Activated T-cell treated with anti-CD3 and anti-CD28 coated beads for 24 hours (primary cell): Measurements from ENCODE around the gene ENPP7.
"Not testable (repeated sequence)": the region's sequence is repeated elsewhere in the genome, so short reads cannot be mapped to it uniquely, and the experiment has no call there.

Experiments used
- DNase-seq: peaks from one replicate; pipeline ENCODE4 v3.0.0-alpha.2; 2020; ENCODE audit warnings: low read depth

The ENPP7 gene

DNA sequence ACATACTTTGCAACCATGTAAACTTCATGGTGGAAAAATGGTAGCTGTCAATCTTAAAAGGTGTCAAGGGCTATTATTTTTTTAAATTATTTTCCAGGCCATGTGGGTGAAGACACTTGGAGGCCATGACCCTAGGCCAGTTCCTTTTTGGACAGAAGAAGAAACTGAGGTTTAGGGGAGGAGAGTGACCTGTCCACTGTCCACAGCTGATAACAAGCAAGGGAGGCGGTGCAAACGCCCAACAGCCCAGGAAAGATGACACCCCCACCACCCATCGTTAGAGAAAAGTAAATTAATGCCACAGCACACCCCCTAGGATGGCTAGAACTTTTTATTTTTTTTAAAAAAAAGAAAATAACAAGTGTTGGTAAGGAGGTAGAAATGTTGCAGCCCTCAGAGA lies 19.2 kb downstream of the ENPP7 start:
- no peak for DNase-seq

DNA sequence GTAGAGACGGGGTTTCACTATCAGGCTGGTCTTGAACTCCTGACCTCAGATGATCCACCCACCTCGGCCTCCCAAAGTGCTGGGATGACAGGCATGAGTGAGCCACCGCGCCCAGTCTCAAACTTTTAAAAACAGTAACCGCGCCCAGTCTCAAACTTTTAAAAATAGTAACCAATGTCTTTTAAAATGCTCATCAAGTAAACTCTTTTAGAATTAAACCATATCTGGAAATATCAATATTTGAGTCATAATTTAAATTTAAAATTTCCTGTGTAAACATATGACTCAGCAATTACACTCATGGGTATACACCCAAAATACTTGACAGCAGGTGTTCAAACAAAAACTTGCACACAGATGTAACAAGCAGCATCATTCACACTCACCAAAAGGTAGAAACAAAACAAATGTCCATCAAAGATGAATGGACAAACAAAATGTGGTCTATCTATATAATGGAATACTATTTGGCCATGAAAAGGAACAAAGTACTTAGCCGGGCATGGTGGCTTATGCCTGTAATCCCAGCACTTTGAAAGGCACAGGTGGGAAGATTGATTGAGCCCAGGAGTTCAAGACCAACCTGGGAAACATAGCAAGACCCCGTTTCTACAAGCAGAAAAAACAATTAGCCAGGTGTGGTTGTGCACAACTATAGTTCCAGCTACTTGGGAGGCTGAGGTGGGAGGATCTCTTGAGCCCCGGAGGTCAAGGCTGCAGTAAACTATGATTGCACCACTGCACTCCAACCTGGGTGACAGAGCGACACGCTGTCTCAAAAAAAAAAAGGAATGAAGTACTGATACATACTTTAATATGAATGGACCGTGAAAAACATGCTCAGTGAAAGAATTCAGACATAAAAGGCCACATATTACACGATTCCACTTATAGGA lies 20.2 kb downstream of the ENPP7 start:
- no peak for DNase-seq

DNA sequence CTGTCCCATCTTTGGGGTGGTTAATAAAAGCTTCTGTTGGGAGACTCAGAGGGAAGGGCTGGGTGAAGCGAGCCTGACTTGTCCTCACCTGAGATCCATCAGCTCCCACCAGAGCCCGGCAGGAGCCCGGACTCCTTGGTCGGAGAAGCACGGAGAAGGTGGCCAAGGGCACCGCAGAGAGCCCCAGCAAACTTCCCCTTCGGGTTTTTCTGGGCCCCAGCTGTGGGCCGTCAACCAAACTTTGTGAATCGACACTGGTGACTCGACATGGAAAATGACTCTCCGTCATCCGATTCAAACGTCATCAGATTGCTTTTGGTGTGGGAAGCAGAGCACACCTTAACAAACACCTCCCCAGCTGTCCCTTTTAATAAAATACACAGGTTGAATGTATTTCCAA lies 21.4 kb downstream of the ENPP7 start:
- peak; percentile 28 for DNase-seq

GRCh38 chr17:79754370-79754769 lies 23.6 kb downstream of the ENPP7 start:
- DNase-seq = no peak

- DNase-seq = not testable (repeated sequence)
Measured at GRCh38 chr17:79754903-79755302, 24.2 kb downstream of the ENPP7 start.

DNA sequence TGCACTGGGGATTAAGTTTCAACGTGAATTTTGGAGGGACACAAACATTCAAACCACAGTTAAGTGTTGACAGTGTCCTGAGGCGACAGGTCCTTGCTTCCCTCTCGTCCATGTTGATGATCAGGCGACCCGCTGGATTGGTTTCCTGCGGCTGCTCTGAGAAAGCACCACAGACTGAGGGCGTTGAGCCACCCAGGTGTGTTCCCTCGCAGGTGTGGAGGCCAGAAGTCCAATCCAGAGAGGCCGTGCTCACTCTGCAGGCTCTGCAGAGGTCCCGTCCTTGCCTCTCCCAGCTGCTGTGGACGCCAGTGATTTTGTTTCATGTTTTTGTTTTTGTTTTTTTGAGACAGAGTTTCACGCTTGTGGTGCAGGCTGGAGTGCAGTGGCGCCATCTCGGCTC lies 24.8 kb downstream of the ENPP7 start:
- no peak for DNase-seq

DNA sequence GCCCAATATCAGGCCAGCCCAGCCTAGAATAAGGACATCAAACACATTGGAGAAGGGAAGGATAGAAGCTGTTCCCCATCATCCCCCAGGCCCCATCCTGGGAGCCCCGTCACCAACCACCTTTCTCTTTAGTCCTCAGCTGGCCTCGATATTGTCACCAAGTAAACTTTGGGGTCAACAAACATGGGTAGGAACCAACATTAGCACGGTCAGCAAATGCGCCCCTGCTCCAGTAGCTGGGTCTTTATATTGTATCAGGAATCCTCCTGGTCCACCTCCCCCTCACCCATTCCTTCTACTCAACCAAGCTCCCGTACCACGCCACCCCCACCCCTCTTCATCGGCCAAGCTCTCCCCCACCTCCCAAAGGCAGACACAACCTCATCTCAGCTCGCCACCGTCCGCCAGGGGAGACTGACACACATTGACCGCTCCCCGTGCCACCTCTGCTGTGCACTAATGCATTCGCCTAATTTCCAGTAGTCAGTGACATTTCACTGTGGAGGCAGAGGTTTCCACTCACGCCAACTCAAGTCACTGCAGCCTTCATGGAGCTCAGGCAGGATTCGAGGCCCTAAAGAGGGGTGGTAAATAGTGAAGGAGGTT lies 26.5 kb downstream of the ENPP7 start:
- no peak for DNase-seq

GRCh38 chr17:79758271-79758670 lies 27.5 kb downstream of the ENPP7 start:
- no peak for DNase-seq

DNA sequence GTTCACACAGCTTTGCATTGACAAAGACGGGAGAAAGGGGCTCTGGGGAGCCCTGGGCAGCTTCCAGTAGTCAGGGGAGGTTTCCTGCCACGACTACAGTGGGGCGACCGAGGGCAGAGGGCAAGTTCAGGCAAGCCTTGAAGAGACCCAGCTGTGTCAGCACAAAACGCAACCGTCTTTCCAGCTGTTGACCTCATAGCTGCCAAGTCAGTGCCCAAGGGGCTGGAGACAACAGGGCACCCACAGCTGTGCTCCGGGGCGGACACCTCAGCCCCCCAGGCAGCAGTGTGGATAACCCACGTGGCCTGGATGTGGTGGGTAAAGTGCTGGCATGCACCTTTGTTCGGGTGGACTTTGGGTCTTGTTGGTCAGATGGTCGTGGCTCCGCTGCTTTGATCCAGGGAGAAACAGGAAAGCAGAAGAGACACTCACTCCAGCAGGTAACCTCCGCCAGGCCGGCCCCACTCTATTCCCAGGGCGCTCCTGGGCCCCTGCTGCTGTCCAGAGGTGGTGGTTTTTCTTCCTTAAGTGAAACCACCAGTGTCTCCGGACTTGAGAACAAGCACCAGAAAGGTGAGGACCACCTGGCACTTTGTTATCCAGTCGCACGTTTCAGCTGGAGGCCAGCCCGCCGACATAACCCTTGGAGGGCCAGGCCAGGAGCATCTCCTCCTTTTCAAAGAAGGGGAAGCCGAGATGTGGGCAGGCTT lies 29.6 kb downstream of the ENPP7 start:
- DNase-seq = no peak

GRCh38 chr17:79761894-79762589 lies 31.3 kb downstream of the ENPP7 start:
- no peak for DNase-seq

- DNase-seq = no peak
Measured at GRCh38 chr17:79765708-79766107, 35.0 kb downstream of the ENPP7 start.

- no peak for DNase-seq
Measured at GRCh38 chr17:79769570-79770506, 39.1 kb downstream of the ENPP7 start.

DNA sequence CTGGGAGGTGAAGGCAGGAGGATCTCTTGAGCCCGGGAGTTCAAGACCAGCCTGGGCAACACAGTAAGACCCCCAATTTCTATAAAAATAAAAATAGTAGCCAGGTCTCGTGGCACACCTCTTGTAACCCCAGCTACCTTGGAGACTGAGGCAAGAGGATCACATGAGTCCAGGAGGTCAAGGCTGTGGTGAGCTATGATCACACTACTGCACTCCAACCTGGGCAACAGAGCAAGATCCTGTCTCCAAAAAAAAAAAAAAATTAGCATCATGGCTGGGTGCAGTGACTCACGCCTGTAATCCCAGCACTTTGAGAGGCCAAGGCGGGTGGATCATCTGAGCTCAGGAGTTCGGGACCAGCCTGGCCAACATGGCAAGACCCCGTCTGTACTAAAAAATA lies 40.5 kb downstream of the ENPP7 start:
- no peak for DNase-seq

GRCh38 chr17:79772726-79773125 lies 42.0 kb downstream of the ENPP7 start:
- not testable (repeated sequence) for DNase-seq

DNA sequence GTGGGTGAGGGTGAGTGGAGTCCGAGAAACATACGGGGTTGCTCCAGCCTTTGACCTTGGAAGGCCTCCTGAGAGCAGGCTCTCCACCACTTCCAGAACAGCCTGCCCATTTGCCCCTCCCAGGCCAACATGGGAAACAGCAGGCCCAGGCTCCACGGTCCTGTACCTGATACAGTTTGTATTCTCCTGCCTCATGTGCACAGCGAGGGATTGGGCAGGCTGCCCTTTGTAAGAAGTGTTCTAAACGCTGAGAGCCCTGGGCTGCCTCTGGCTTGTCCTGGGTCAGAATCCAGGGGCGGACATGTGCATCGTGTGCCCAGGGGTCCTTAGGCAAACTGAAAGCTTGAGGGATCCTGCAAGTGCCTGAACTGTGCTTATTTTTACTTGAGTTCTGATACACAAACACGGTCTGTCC lies 43.8 kb downstream of the ENPP7 start:
- no peak for DNase-seq

DNA sequence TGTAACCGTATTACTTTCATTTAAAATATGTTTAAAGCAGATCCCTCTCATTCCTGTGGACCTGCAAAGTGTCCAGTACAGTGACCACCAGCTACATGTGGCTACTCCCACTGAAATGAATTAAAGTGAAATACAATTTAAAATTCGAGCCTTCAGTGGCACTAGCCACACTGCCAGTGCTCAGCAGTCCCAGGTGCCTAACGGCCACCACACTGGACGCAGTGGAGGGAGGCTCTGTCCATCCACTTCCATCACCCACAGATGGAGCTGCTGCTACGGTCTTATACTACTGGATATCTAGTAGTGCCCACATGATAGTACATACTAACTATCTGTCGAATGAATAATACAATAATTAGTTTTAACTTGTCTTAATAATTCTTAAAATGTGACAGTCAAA lies 44.9 kb downstream of the ENPP7 start:
- no peak for DNase-seq

- no peak for DNase-seq
Measured at GRCh38 chr17:79776376-79777119, 45.8 kb downstream of the ENPP7 start.

GRCh38 chr17:79777120-79777893 lies 46.6 kb downstream of the ENPP7 start:
- DNase-seq = no peak

DNA sequence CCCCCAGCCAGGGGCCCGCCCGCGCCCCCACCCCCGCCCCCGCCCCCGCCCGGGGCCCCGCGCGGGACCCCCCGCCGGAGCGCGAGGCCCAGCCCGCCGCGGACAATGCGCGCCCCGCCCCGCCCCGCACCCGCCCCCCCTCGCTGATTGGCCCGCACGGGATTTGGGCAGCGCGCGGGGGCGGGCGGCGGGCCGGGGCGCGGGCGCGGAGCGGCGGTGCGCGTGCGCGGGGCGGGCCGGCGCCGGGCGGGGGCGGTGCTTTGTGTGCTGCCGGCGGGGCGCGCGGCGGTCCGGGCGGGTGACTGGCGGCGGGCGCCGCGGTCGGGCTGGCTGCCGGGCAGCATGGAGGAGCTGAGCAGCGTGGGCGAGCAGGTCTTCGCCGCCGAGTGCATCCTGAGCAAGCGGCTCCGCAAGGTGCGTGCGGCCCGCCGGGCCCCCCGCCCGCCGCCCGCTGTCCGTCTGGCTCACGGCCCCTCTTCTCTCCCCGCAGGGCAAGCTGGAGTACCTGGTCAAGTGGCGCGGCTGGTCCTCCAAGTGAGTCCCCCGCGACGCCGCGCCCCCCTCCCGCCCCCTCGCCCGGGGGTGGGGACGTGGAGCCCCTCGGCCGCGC lies 47.3 kb downstream of the ENPP7 start, which contains the start of gene CBX2:
CBX2 (plus strand) TSS at position 255 of the 610 bp plus-strand sequence; CDS start at position 343, 88 bp downstream.
- peak; percentile 78 for DNase-seq
